IMR-90 (cell line): ENCODE data around the gene KIDINS220. TPM values are rescaled to one million over a fixed set of nuclear protein-coding genes. Genes with fewer than 3 reads are reported as not detected.

Experiments used
- ATAC-seq: fragments of 200-7000 bp; cut with Tn5 transposase; 2 replicates; pipeline ENCODE4 v1.9.1; 2020; ENCODE audit warnings: low read depth, mild to moderate bottlenecking, moderate library complexity
- BruUV-seq: library from RNA; stranded (reverse); fragments of 400-500 nt; replicated peaks from 2 replicates; lab custom pipeline; 2021; lab: Mats Ljungman, UMichigan
- CTCF ChIA-PET: fragments of 300-600 bp; formaldehyde crosslinking; extraction: SDS; loops from one replicate; lab custom pipeline; 2021; ENCODE audit warnings: antibody characterized with exemption; lab: Yijun Ruan, JAX
- POLR2A ChIA-PET: fragments of 300-600 bp; sonication (Branson Sonifier 250); formaldehyde crosslinking; loops from one replicate; lab custom pipeline; 2022; ENCODE audit warnings: antibody characterized with exemption; ENCODE audit not compliant: unreplicated experiment; lab: Charles Lee
- DNase-seq: peaks from one replicate; pipeline ENCODE4 v3.0.0; 2013
- H2AFZ ChIP-seq: replicated peaks from 2 replicates; pipeline ENCODE3; 2013; ENCODE audit warnings: low read length, mild to moderate bottlenecking; ENCODE audit not compliant: poor library complexity
- H2AK5ac ChIP-seq: 2 replicates; pipeline ENCODE4 v1.6.1; 2013; ENCODE audit warnings: low read depth, low read length, inconsistent platforms
- H2AK9ac ChIP-seq: replicated peaks from 2 replicates; pipeline ENCODE3; 2013; ENCODE audit warnings: mild to moderate bottlenecking, low read depth, low read length, moderate library complexity; ENCODE audit not compliant: poor library complexity
- H2BK120ac ChIP-seq: 2 replicates; pipeline ENCODE4 v1.6.1; 2013; ENCODE audit warnings: low read depth, low read length, inconsistent platforms
- H2BK15ac ChIP-seq: 3 replicates; pipeline ENCODE4 v1.6.1; 2013; ENCODE audit warnings: low read depth, low read length, inconsistent platforms
- H2BK20ac ChIP-seq: 2 replicates; pipeline ENCODE4 v1.6.1; 2013; ENCODE audit warnings: low read depth, mild to moderate bottlenecking, inconsistent platforms, low read length, moderate library complexity
- H2BK5ac ChIP-seq: 2 replicates; pipeline ENCODE4 v1.6.1; 2013; ENCODE audit warnings: mild to moderate bottlenecking, low read depth, low read length, inconsistent platforms; ENCODE audit not compliant: poor library complexity, severe bottlenecking
- H3K14ac ChIP-seq: replicated peaks from 2 replicates; pipeline ENCODE4 v1.6.1; 2013; ENCODE audit warnings: low read depth, low read length, inconsistent platforms
- H3K18ac ChIP-seq: 2 replicates; pipeline ENCODE4 v1.6.1; 2013; ENCODE audit warnings: low read depth, low read length, control low read depth
- H3K23ac ChIP-seq: 2 replicates; pipeline ENCODE4 v1.6.1; 2013; ENCODE audit warnings: low read depth, low read length, inconsistent platforms
- H3K27ac ChIP-seq: 2 replicates; pipeline ENCODE4 v1.5.1; 2013; ENCODE audit warnings: mild to moderate bottlenecking, control low read depth, low read length; ENCODE audit not compliant: insufficient read depth
- H3K27me3 ChIP-seq: 2 replicates; pipeline ENCODE4 v1.6.1; 2013; ENCODE audit warnings: low read length; ENCODE audit not compliant: control insufficient read depth, insufficient read depth
- H3K36me3 ChIP-seq: 2 replicates; pipeline ENCODE4 v1.6.1; 2013; ENCODE audit warnings: low read length, mixed read lengths; ENCODE audit not compliant: control insufficient read depth, insufficient read depth
- H3K4ac ChIP-seq: 2 replicates; pipeline ENCODE4 v1.6.1; 2013; ENCODE audit warnings: low read depth, low read length, inconsistent platforms
- H3K4me1 ChIP-seq: 2 replicates; pipeline ENCODE4 v1.6.1; 2013; ENCODE audit warnings: low read length, mixed read lengths; ENCODE audit not compliant: control insufficient read depth, insufficient read depth
- H3K4me2 ChIP-seq: 2 replicates; pipeline ENCODE4 v1.6.1; 2013; ENCODE audit warnings: low read depth, mild to moderate bottlenecking, control low read depth, low read length, moderate library complexity
- H3K4me3 ChIP-seq: 2 replicates; pipeline ENCODE4 v1.5.1; 2013; ENCODE audit warnings: low read depth, mild to moderate bottlenecking, control low read depth, low read length, moderate library complexity; ENCODE audit not compliant: insufficient read depth
- H3K56ac ChIP-seq: 2 replicates; pipeline ENCODE4 v1.6.1; 2013; ENCODE audit warnings: low read length, inconsistent platforms; ENCODE audit not compliant: insufficient read depth; ENCODE audit errors: extremely low read depth
- H3K79me1 ChIP-seq, 2 experiments: 2 replicates each; pipeline ENCODE4 v1.6.1; 2013; ENCODE audit warnings: low read length in 2 of 2, inconsistent platforms in 1 of 2, low read depth in 1 of 2
- H3K9ac ChIP-seq: 2 replicates; pipeline ENCODE4 v1.6.1; 2013; ENCODE audit warnings: low read depth, low read length, control low read depth
- H3K9me1 ChIP-seq: 2 replicates; pipeline ENCODE4 v1.6.1; 2013; ENCODE audit warnings: low read length, inconsistent platforms; ENCODE audit not compliant: insufficient read depth
- H3K9me3 ChIP-seq: 2 replicates; pipeline ENCODE4 v1.6.1; 2013; ENCODE audit warnings: low read length; ENCODE audit not compliant: control insufficient read depth, insufficient read depth
- H4K20me1 ChIP-seq: 2 replicates; pipeline ENCODE4 v1.6.1; 2013; ENCODE audit warnings: low read length, inconsistent platforms; ENCODE audit not compliant: insufficient read depth
- H4K5ac ChIP-seq: 2 replicates; pipeline ENCODE4 v1.6.1; 2013; ENCODE audit warnings: mild to moderate bottlenecking, low read depth, low read length, control low read depth
- H4K8ac ChIP-seq, 2 experiments: 2 replicates each; pipeline ENCODE4 v1.6.1; 2013; ENCODE audit warnings: low read depth in 2 of 2, low read length in 2 of 2, control low read depth in 1 of 2, inconsistent platforms in 1 of 2
- H4K91ac ChIP-seq: 2 replicates; pipeline ENCODE4 v1.6.1; 2013; ENCODE audit warnings: low read depth, low read length, inconsistent platforms; ENCODE audit not compliant: insufficient read depth
- BHLHE40 ChIP-seq: fragments of 150-350 bp; IDR thresholded peaks from 2 replicates; pipeline ENCODE4 v1.6.1; 2016; ENCODE audit warnings: mild to moderate bottlenecking, low read depth, low read length
- CEBPB ChIP-seq: IDR thresholded peaks from 2 replicates; pipeline ENCODE4 v1.6.1; 2012; ENCODE audit warnings: low read depth, low read length, improper control_type of control experiment
- CHD1 ChIP-seq: IDR thresholded peaks from 2 replicates; pipeline ENCODE4 v1.6.1; 2012; ENCODE audit warnings: low read depth, low read length, improper control_type of control experiment
- CTCF ChIP-seq: conservative IDR thresholded peaks from 2 replicates; pipeline ENCODE4 v1.5.1; 2012; ENCODE audit warnings: mild to moderate bottlenecking, low read depth, low read length, improper control_type of control experiment
- FOS ChIP-seq: fragments of 150-350 bp; IDR thresholded peaks from 2 replicates; pipeline ENCODE4 v1.6.1; 2016; ENCODE audit warnings: low read depth, low read length
- MAFK ChIP-seq: IDR thresholded peaks from 2 replicates; pipeline ENCODE4 v1.6.1; 2012; ENCODE audit warnings: low read depth, low read length, improper control_type of control experiment
- MAZ ChIP-seq: IDR thresholded peaks from 2 replicates; pipeline ENCODE4 v1.6.1; 2012; ENCODE audit warnings: low read depth, mild to moderate bottlenecking, low read length, improper control_type of control experiment, moderate library complexity, borderline replicate concordance
- MXI1 ChIP-seq: IDR thresholded peaks from 2 replicates; pipeline ENCODE4 v1.6.1; 2012; ENCODE audit warnings: low read depth, mild to moderate bottlenecking, low read length, moderate library complexity, borderline replicate concordance
- NFE2L2 ChIP-seq: fragments of 150-350 bp; IDR thresholded peaks from 2 replicates; pipeline ENCODE4 v1.6.1; 2016; ENCODE audit warnings: low read depth, mild to moderate bottlenecking, low read length
- POLR2A ChIP-seq: IDR thresholded peaks from 2 replicates; pipeline ENCODE4 v1.6.1; 2012; ENCODE audit warnings: mild to moderate bottlenecking, low read depth, low read length
- RAD21 ChIP-seq: IDR thresholded peaks from 2 replicates; pipeline ENCODE4 v1.6.1; 2012; ENCODE audit warnings: low read length, improper control_type of control experiment
- RCOR1 ChIP-seq: IDR thresholded peaks from 2 replicates; pipeline ENCODE4 v1.6.1; 2012; ENCODE audit warnings: mild to moderate bottlenecking, low read length, improper control_type of control experiment; ENCODE audit not compliant: insufficient replicate concordance
- RFX5 ChIP-seq: IDR thresholded peaks from 2 replicates; pipeline ENCODE4 v1.8.0; 2012; ENCODE audit warnings: low read depth, mild to moderate bottlenecking, low read length, moderate library complexity
- SMC3 ChIP-seq: fragments of 150-350 bp; IDR thresholded peaks from 2 replicates; pipeline ENCODE4 v1.6.1; 2016; ENCODE audit warnings: low read depth, mild to moderate bottlenecking, antibody characterized with exemption, low read length, moderate library complexity
- WGBS, 2 experiments: methylation state at CpG; one replicate each; pipeline versions ENCODE4 v1.1.5 to v1.1.7; 2013; ENCODE audit warnings: missing lambda C conversion rate in 2 of 2; ENCODE audit not compliant: insufficient read length in 1 of 2; ENCODE audit errors: extremely low coverage in 2 of 2; 5-methylcytosine and 5-hydroxymethylcytosine counted together
- dilution Hi-C: fragments of 300-500 bp; cut with HindIII; formaldehyde crosslinking; loops from one replicate; pipeline ENCODE4 v1.14.3; 2018; ENCODE audit warnings: low sequenced_read_pairs; ENCODE audit not compliant: unreplicated experiment
- in situ Hi-C: fragments of 300-500 bp; cut with MboI; formaldehyde crosslinking; loops from 3 replicates; pipeline ENCODE4 v1.14.3; 2019; ENCODE audit warnings: low sequenced_read_pairs, inconsistent platforms, mixed read lengths
- intact Hi-C: fragments of 100-400 bp; cut with micrococcal nuclease; formaldehyde crosslinking; loops from 2 replicates; pipeline ENCODE4 v1.10.0; 2022
- polyA plus RNA-seq, 3 experiments: library from polyadenylated mRNA; depleted of rRNA; stranded (reverse); fragments of >200 nt; gene quantifications; 2 replicates each; pipeline ENCODE4 v1.2.3, GENCODE V29; 2012; ENCODE audit warnings: low replicate concordance in 1 of 3
- total RNA-seq: library from RNA; depleted of rRNA; stranded (reverse); fragments of >200 nt; gene quantifications from 2 replicates; pipeline ENCODE4 v1.2.3, GENCODE V29; 2012
- TF ChIP-seq, protein P1 (sequence below): fragments of 150-350 bp; IDR thresholded peaks from 2 replicates; pipeline ENCODE4 v1.6.1; 2017; ENCODE audit warnings: mild to moderate bottlenecking, antibody characterized with exemption, low read length, low read depth
- TF ChIP-seq, protein P2 (sequence below): fragments of 150-350 bp; IDR thresholded peaks from 2 replicates; pipeline ENCODE4 v1.6.1; 2016; ENCODE audit warnings: low read depth, mild to moderate bottlenecking, low read length, moderate library complexity, borderline replicate concordance

The KIDINS220 gene
- total and polyA plus RNA-seq, 2 of the 4 experiments (the other 2 are of a cell fraction) = 23.1 to 63.4 TPM

DNA sequence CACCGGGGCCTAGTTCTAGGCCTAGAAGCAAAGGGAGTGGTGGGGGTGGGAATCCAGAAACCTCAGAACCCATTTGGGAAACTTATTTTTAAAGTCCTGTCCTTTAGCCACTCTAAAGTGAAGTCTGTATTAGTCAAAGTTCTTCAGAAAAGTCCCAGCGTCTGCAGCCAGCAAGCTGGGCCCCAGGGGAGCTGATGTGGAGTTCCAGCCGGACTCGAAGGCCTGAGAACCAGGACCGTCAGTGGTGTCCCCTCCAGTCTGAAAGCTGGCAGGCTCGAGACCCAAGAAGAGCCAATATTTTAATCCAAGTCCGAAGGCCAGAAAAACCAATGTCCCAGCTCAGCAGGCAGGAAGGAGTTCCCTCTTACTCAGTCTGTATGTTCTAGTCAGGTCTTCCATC lies 123.1 kb downstream of the KIDINS220 start:
- ATAC-seq (no peak), DNase-seq (no peak)
- Histone ChIP-seq H3K23ac (no peak overlapping the region), H4K20me1 (no peaks in the 10 kb centered on the region), H2AK5ac (no peak overlapping the region), H4K91ac (no peak overlapping the region), H3K27ac (no peak overlapping the region), H2BK15ac (no peak overlapping the region), H3K4me2 (no peak overlapping the region), H3K56ac (no peak overlapping the region), H3K9me1 (no peaks in the 10 kb centered on the region), H3K14ac (no peak overlapping the region), H3K36me3 (no peaks in the 10 kb centered on the region), H3K79me1 (no peaks in the 10 kb centered on the region), H3K4me1 (no peaks in the 10 kb centered on the region), H3K9ac (no peak overlapping the region), H2AFZ (no peak overlapping the region), H4K5ac (no peak overlapping the region), H3K4me3 (no peak overlapping the region), H2AK9ac (no peak overlapping the region), H3K4ac (no peak overlapping the region), H3K27me3 (peaks cover 2% of the 10 kb centered on the region), H2BK5ac (no peak overlapping the region), H4K8ac (no peak overlapping the region), H3K9me3 (no peaks in the 10 kb centered on the region), H2BK20ac (no peak overlapping the region), H2BK120ac (no peak overlapping the region), H3K18ac (no peak overlapping the region)
- 84% methylated on average over 5 of the region's 7 CpGs; no CpG with 5 or more reads in 1 of the 2 experiments for WGBS, 2 experiments
- POLR2A ChIA-PET = no interaction called here
- intact Hi-C loops = no loop called here
- no TSS peak for BruUV-seq
- CTCF ChIA-PET = no interaction called here
- TF ChIP-seq MAFK (no peak), MXI1 (no peak), MAZ (no peak), CEBPB (no peak), SMC3 (no peak), RFX5 (no peak), RAD21 (no peak), RCOR1 (no peak), BHLHE40 (no peak), NFE2L2 (no peak), CTCF (no peak), FOS (no peak), POLR2A (no peak), CHD1 (no peak)
- TF ChIP-seq, protein P1, sequence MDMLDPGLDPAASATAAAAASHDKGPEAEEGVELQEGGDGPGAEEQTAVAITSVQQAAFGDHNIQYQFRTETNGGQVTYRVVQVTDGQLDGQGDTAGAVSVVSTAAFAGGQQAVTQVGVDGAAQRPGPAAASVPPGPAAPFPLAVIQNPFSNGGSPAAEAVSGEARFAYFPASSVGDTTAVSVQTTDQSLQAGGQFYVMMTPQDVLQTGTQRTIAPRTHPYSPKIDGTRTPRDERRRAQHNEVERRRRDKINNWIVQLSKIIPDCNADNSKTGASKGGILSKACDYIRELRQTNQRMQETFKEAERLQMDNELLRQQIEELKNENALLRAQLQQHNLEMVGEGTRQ = no peak
- TF ChIP-seq, protein P2, sequence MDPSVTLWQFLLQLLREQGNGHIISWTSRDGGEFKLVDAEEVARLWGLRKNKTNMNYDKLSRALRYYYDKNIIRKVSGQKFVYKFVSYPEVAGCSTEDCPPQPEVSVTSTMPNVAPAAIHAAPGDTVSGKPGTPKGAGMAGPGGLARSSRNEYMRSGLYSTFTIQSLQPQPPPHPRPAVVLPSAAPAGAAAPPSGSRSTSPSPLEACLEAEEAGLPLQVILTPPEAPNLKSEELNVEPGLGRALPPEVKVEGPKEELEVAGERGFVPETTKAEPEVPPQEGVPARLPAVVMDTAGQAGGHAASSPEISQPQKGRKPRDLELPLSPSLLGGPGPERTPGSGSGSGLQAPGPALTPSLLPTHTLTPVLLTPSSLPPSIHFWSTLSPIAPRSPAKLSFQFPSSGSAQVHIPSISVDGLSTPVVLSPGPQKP = no peak
- dilution Hi-C loops = no loop called here
- in situ Hi-C loops = no loop called here
